Activated B cell treated with CpG ODN at 0.5 μM for 24 hours (primary cell): ENCODE data around the gene STX8. TPM values are rescaled to one million over a fixed set of nuclear protein-coding genes. Genes with fewer than 3 reads are reported as not detected.

Experiments
- ATAC-seq: fragments of 200-7000 bp; cut with Tn5 transposase; one replicate; pipeline ENCODE4 v1.10.0; 2021; ENCODE audit warnings: low read depth, mild to moderate bottlenecking, moderate library complexity
- CTCF ChIA-PET: fragments of 350-600 bp; sonication (Branson Sonifier 250); formaldehyde crosslinking; loops from one replicate; lab custom pipeline; 2021; ENCODE audit warnings: antibody characterized with exemption; lab: Charles Lee
- POLR2A ChIA-PET: fragments of 350-600 bp; sonication (Branson Sonifier 250); formaldehyde crosslinking; loops from one replicate; lab custom pipeline; 2021; ENCODE audit warnings: antibody characterized with exemption; lab: Charles Lee
- DNase-seq: peaks from one replicate; pipeline ENCODE4 v3.0.0; 2022
- H3K27ac Mint-ChIP-seq: one replicate; pipeline ENCODE4 v1.8.0; 2020; ENCODE audit warnings: mixed read lengths
- H3K27me3 Mint-ChIP-seq: one replicate; pipeline ENCODE4 v1.8.0; 2021; ENCODE audit warnings: mixed read lengths
- H3K36me3 Mint-ChIP-seq: one replicate; pipeline ENCODE4 v1.8.0; 2021; ENCODE audit warnings: low read depth, mixed read lengths
- H3K4me1 Mint-ChIP-seq: one replicate; pipeline ENCODE4 v1.8.0; 2021; ENCODE audit warnings: mixed read lengths
- H3K4me3 Mint-ChIP-seq: one replicate; pipeline ENCODE4 v1.8.0; 2020; ENCODE audit warnings: mild to moderate bottlenecking, mixed read lengths
- H3K9me3 Mint-ChIP-seq: one replicate; pipeline ENCODE4 v1.8.0; 2020; ENCODE audit warnings: mixed read lengths
- intact Hi-C: fragments of 100-400 bp; cut with micrococcal nuclease; formaldehyde crosslinking; loops from one replicate; pipeline ENCODE4 v1.15.1; 2024
- total RNA-seq: library from RNA; stranded (reverse); gene quantifications from 2 replicates; pipeline ENCODE4 v1.2.3, GENCODE V29; 2022
- TF ChIP-seq, protein P1 (sequence below): fragments of 200-600 bp; IDR thresholded peaks from one replicate; pipeline ENCODE4 v1.8.0; 2022; ENCODE audit warnings: antibody characterized with exemption, mild to moderate bottlenecking

Gene STX8
- total RNA-seq, 1 donor from 2014 or later = 66.9 TPM

DNA sequence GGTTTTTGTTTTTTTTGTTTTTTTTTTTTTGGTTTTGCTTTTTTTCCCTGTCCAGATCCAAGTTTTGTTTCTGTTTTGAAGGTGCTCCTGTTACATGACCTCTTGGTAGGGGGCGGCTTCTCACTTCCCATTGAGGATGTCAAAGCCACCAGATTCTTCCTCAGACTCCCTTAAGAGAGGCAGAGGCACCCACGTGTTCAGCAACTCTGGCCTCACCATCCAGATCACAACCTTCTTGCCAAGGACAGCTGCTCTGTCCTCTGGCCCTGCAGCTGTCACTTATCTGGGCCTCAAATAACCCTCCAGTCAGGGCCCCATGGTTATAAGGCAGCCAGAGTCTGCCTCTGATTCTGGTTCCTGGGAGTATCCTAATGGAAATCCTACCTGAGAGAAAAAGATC is 208.5 kb downstream of the STX8 start:
- Mint-ChIP-seq H3K4me3 (no peak overlapping the region), H3K36me3 (no peaks in the 10 kb centered on the region), H3K27me3 (no peaks in the 10 kb centered on the region), H3K4me1 (peaks cover 5% of the 10 kb centered on the region), H3K9me3 (no peaks in the 10 kb centered on the region), H3K27ac (no peak overlapping the region)
- DNase-seq (no peak), ATAC-seq (no peak)
- CTCF ChIA-PET = no interaction called here
- intact Hi-C loops = no loop called here
- POLR2A ChIA-PET = no interaction called here
- TF ChIP-seq, protein P1, sequence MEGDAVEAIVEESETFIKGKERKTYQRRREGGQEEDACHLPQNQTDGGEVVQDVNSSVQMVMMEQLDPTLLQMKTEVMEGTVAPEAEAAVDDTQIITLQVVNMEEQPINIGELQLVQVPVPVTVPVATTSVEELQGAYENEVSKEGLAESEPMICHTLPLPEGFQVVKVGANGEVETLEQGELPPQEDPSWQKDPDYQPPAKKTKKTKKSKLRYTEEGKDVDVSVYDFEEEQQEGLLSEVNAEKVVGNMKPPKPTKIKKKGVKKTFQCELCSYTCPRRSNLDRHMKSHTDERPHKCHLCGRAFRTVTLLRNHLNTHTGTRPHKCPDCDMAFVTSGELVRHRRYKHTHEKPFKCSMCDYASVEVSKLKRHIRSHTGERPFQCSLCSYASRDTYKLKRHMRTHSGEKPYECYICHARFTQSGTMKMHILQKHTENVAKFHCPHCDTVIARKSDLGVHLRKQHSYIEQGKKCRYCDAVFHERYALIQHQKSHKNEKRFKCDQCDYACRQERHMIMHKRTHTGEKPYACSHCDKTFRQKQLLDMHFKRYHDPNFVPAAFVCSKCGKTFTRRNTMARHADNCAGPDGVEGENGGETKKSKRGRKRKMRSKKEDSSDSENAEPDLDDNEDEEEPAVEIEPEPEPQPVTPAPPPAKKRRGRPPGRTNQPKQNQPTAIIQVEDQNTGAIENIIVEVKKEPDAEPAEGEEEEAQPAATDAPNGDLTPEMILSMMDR = no peak

DNA sequence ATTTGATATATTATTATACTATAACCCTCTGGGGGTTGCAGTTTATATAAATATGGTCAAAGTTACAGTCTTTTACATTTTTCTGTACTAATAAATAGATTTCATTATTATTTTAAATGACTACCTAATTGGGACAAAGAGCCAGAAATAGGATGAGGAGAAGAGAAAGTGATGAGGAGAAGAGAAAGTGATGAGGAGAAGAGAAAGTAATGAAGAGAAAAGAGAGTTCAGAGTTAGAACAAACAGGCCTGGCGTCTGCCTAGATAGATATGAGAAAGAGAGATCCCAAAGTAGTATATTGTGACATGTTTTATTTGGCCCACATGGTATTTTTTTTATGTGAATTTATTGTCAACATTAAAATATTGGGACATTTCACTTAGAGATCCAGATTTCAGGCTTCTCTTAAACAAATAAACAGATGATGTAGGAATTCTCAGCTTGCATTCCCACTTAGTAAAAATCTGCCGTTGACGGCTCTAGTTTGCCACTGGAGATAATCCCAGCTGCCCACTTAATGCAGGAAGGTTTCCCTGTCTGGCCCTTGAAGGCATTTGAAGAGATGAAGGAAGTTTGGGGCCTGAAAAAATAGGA is 210.7 kb downstream of the STX8 start:
- Mint-ChIP-seq H3K36me3 (no peaks in the 10 kb centered on the region), H3K4me3 (no peak overlapping the region), H3K9me3 (no peaks in the 10 kb centered on the region), H3K27ac (no peak overlapping the region), H3K4me1 (no peaks in the 10 kb centered on the region), H3K27me3 (no peaks in the 10 kb centered on the region)
- TF ChIP-seq, protein P1 = no peak
- ChIA-PET POLR2A (no interaction called here), CTCF (no interaction called here)
- intact Hi-C loops = no loop called here
- DNase-seq (no peak), ATAC-seq (no peak)

DNA sequence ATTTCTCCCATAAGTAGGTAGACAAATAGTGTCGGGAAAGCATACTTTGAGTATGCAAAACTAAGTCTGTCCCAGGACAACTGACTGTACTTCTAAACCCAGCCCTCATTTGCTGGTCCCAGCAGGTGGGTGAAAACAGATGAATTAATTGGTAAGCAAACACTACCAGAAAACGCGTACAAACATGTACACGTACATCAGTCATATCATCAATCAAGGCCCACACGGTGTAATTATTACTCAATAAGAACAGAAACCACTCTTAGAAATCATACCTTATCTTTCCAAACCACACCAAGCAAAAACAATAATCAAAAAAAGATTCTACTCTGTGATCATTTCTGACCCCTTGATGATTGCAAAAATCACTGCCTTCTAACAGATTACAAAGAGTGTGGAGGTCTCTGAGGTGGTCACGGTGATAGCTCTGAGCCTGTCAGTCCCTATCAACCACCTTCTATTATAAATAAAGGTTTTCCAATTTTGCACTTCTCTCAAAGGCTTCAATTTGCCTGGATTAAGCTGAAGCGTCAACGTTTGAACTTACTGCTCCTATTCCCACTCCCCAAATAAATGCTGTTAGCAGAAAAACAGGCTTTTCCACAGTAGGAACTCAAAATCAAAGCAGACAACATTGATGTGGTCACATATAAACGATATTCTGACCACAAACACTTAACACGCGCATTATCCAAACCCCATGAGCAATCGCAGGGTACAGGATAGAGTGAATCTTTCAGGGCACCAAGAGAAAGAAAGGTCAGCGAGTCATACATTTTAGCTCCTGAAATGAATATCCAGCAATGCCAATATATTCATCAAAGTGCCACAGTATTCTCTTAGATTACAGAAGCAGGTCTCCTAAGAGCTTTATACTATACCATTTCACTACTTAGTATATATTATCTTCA is 211.9 kb downstream of the STX8 start:
- ChIA-PET CTCF (no interaction called here), POLR2A (no interaction called here)
- Mint-ChIP-seq H3K4me3 (no peak overlapping the region), H3K4me1 (no peaks in the 10 kb centered on the region), H3K36me3 (no peaks in the 10 kb centered on the region), H3K27me3 (no peaks in the 10 kb centered on the region), H3K27ac (no peak overlapping the region), H3K9me3 (no peaks in the 10 kb centered on the region)
- intact Hi-C loops = no loop called here
- TF ChIP-seq, protein P1 = no peak
- DNase-seq (no peak), ATAC-seq (no peak)

DNA sequence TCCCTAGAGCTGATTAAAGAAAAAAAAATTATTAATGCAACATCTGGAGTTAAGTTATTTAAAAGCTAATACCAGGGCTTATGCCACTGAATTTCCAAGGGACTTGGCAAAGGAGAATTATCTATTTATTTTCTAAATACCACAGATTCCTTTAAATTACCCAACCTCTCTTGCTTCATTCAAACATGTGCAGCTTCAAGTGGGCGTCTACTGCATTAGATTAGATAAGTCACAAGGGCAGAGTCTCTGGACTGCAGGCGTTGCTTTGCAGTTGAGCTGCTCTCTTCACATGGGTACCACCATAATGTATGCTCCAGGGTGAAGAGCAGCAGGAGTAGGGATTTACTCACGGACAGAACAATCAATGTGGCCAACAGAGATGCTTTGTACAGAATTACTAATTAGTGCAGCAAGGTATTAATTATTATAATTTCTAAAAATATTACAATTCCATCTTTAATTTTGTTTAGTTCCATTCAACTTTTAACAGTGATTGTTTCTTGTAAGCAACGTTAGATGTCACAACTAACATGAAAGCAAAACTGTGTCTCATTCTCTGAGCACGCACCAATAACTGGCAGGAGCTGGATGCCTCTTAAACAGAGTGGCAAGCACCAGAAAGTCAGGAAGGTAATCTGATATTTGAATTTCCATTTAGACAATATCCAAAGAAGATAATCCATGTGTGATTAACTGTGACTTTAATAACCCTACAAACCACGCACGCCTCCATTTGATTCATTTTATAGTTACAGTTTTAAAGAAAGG is 214.2 kb downstream of the STX8 start:
- Mint-ChIP-seq H3K27me3 (no peaks in the 10 kb centered on the region), H3K4me3 (no peak overlapping the region), H3K36me3 (peaks cover 3% of the 10 kb centered on the region), H3K4me1 (peaks cover 10% of the 10 kb centered on the region), H3K9me3 (no peaks in the 10 kb centered on the region), H3K27ac (no peak overlapping the region)
- intact Hi-C loops = no loop called here
- ATAC-seq = no peak
- TF ChIP-seq, protein P1 = no peak
- no peak for DNase-seq
- ChIA-PET CTCF (no interaction called here), POLR2A (no interaction called here)

DNA sequence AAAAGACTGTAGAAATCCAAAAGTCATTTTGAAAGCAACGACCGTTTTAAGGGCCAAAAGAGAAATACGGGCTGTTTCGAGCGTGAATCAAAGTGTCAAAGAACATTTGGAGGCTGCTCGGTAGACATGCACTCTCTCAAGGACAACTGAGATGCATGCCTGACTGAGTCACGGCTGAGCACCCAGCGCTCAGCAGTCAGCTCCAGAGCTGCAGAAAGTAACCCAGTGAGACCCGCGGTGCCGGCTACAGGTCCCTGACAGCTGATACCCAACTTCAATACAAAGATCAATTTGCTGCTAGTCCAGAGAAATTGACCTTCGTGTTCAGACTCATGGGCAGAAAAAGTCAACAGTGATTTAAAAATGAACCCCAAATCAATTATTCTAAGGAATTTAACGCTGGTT is 214.9 kb downstream of the STX8 start:
- intact Hi-C loops = no loop called here
- Mint-ChIP-seq H3K4me3 (no peak overlapping the region), H3K27me3 (no peaks in the 10 kb centered on the region), H3K36me3 (peaks cover 3% of the 10 kb centered on the region), H3K27ac (no peak overlapping the region), H3K4me1 (peaks cover 17% of the 10 kb centered on the region), H3K9me3 (no peaks in the 10 kb centered on the region)
- no peak for DNase-seq
- CTCF ChIA-PET = no interaction called here
- POLR2A ChIA-PET = no interaction called here
- TF ChIP-seq, protein P1 = no peak
- ATAC-seq = no peak
